ENCODE data around the gene IMP4. TPM values are rescaled to one million over a fixed set of nuclear protein-coding genes. Genes with fewer than 3 reads are reported as not detected.

Gene IMP4
- total RNA-seq: 55.6 TPM

DNA sequence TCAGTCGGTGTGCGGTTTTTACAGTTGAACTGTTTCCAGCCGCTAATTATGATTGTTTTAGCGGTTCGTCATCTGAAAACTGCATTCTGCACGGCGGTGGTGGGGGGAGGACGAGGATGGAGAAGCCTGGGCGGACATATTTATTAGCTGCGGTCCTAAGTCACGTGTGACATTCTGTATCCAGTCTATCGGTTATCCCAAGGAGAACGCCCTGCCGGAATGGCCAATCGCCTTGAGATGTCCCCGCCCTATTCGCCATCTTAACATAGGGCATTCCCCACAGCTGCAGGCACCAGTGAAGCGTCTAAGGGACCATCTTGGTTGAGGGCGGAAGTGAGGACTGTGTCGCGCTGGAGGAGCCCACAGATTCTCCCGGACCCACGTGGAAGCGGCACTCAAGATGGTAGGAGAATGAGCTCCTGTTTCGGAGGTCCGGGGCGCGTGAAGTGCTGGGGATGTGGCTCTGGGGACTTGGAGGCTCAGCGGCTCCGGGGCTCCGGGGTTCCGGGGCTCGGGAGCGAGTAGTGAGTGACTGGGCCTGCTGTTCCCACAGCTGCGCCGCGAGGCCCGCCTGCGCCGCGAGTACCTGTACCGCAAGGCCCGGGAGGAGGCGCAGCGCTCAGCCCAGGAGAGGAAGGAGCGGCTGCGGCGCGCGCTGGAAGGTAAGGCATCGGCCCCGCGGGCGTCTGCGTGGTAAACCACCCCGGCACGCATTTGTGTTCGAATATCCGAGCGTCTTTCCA is at the start of gene IMP4:
Gene IMP4 (plus strand): TSS at position 365 of the 743 bp plus-strand sequence. CDS start 36 bp downstream, at position 401.
- peaks cover 30% of the 10 kb centered on the region for H3K4me1 ChIP-seq (ENCODE audit: insufficient read depth, low read length)
- no peaks in the 10 kb centered on the region for H3K27me3 ChIP-seq (ENCODE audit: insufficient read depth, low read length)
- no peaks in the 10 kb centered on the region for H3K9me3 ChIP-seq (ENCODE audit: low read depth, low read length)
- H3K4me3 ChIP-seq (ENCODE audit: low read length): peak within 1 kb of the TSS; percentile 92

- H3K4me3 ChIP-seq (ENCODE audit: low read length): no peak overlapping the region
- H3K27me3 ChIP-seq (ENCODE audit: insufficient read depth, low read length): peaks cover 16% of the 10 kb centered on the region
- no peaks in the 10 kb centered on the region for H3K4me1 ChIP-seq (ENCODE audit: insufficient read depth, low read length)
- H3K9me3 ChIP-seq (ENCODE audit: low read depth, low read length): no peaks in the 10 kb centered on the region
These were observed 42.3 kb upstream of the IMP4 start for GRCh38 chr2:130300258-130300969.

GRCh38 chr2:130300970-130301348 is 41.7 kb upstream of the IMP4 start:
- Histone ChIP-seq H3K4me1 (ENCODE audit: insufficient read depth, low read length) (no peaks in the 10 kb centered on the region), H3K4me3 (ENCODE audit: low read length) (no peak overlapping the region), H3K9me3 (ENCODE audit: low read depth, low read length) (no peaks in the 10 kb centered on the region), H3K27me3 (ENCODE audit: insufficient read depth, low read length) (peaks cover 13% of the 10 kb centered on the region)

GRCh38 chr2:130302164-130302886 is 40.4 kb upstream of the IMP4 start:
- no peaks in the 10 kb centered on the region for H3K9me3 ChIP-seq (ENCODE audit: low read depth, low read length)
- no peaks in the 10 kb centered on the region for H3K4me1 ChIP-seq (ENCODE audit: insufficient read depth, low read length)
- no peak overlapping the region for H3K4me3 ChIP-seq (ENCODE audit: low read length)
- peaks cover 11% of the 10 kb centered on the region for H3K27me3 ChIP-seq (ENCODE audit: insufficient read depth, low read length)

DNA sequence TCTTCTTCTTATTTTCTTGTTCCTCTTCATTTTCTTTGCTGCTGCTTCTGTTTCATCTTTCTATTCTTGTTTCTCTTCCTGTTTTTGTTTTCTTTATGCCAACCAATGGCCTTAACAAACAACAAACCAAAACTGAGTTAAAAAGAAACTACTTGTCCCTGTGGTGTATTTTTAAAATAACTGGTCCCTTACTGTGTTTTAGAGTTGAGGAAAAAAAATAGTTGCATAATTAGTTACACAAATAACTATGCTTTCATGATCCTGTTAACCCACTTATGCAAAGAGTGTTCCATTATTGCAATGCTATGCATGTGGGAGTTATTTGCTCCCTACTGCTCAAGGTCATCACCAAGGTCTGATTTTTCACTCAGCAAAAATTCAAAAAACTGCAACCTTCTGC is 39.5 kb upstream of the IMP4 start:
- Histone ChIP-seq H3K4me1 (ENCODE audit: insufficient read depth, low read length) (no peaks in the 10 kb centered on the region), H3K27me3 (ENCODE audit: insufficient read depth, low read length) (peaks cover 9% of the 10 kb centered on the region), H3K4me3 (ENCODE audit: low read length) (no peak overlapping the region), H3K9me3 (ENCODE audit: low read depth, low read length) (no peaks in the 10 kb centered on the region)

DNA sequence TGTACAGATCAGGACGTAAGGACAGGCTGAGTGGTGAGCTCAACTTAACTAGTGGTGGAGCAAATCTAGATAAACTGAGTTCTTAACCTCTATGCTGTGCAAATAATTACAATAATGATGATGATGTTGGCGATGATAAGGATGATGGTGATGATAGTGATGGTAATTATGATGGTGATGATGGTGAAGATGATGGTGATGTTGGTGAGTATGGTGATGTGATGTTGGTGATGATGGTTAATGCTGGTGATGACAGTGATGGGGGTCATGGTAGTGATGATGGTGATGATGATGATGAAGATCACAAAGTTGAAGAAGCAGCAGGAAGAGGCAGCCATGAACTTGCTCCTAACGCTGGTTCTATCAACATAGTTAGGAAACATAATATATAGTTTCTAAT is 38.0 kb upstream of the IMP4 start:
- Histone ChIP-seq H3K9me3 (ENCODE audit: low read depth, low read length) (no peaks in the 10 kb centered on the region), H3K4me3 (ENCODE audit: low read length) (no peak overlapping the region), H3K4me1 (ENCODE audit: insufficient read depth, low read length) (no peaks in the 10 kb centered on the region), H3K27me3 (ENCODE audit: insufficient read depth, low read length) (no peaks in the 10 kb centered on the region)

DNA sequence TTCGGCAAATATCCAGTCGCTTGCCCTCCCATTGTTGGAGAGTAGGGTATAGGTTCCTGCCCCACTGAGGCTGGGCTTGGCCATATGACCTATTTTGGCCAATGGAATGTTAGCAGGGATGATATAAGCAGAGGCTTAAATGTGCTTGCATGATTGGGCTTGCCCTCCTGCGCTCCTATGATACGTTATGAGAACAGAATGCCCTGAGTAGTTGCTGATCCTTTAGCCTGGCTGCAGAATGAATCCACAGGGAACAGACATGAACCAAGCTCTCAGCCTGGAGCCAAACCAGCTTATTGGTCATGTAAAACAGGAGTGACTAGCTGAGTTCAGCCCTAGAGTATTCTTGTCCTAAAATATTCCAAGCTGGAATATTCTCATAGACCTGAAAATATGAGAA is 34.8 kb upstream of the IMP4 start:
- Histone ChIP-seq H3K27me3 (ENCODE audit: insufficient read depth, low read length) (no peaks in the 10 kb centered on the region), H3K4me3 (ENCODE audit: low read length) (no peak overlapping the region), H3K9me3 (ENCODE audit: low read depth, low read length) (no peaks in the 10 kb centered on the region), H3K4me1 (ENCODE audit: insufficient read depth, low read length) (no peaks in the 10 kb centered on the region)

GRCh38 chr2:130310881-130311280 is 31.8 kb upstream of the IMP4 start:
- H3K27me3 ChIP-seq (ENCODE audit: insufficient read depth, low read length): no peaks in the 10 kb centered on the region
- no peaks in the 10 kb centered on the region for H3K4me1 ChIP-seq (ENCODE audit: insufficient read depth, low read length)
- H3K4me3 ChIP-seq (ENCODE audit: low read length): no peak overlapping the region
- H3K9me3 ChIP-seq (ENCODE audit: low read depth, low read length): no peaks in the 10 kb centered on the region

DNA sequence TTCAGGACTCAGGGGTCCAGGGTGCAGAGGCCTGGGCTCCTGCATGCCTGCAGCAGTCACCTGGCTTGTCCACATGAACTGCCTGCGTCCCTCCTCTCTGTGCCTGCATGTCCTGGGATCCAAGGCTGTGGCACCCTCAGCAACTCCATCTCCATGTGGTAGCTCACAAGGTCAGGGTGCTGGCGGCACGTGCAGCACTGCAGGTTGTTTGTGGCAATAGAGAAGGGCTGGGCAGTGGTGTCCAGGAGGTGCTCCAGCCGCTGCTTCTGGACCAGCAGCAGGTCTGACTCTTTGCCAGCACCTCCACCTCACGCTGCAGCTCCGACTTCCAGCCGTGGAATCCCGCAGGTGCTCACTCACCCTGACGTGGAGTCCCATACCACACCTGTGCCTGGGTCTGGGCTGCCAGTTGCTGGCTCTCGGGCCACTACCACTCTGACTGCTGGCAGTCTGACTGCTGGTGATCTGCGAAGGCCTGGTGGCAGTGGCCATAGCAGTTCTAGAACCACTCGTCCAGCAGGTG is 28.8 kb upstream of the IMP4 start:
- Histone ChIP-seq H3K9me3 (ENCODE audit: low read depth, low read length) (no peaks in the 10 kb centered on the region), H3K27me3 (ENCODE audit: insufficient read depth, low read length) (no peaks in the 10 kb centered on the region), H3K4me3 (ENCODE audit: low read length) (no peak overlapping the region), H3K4me1 (ENCODE audit: insufficient read depth, low read length) (no peaks in the 10 kb centered on the region)

- Histone ChIP-seq H3K4me3 (ENCODE audit: low read length) (no peak overlapping the region), H3K4me1 (ENCODE audit: insufficient read depth, low read length) (no peaks in the 10 kb centered on the region)
These were observed 28.3 kb upstream of the IMP4 start for GRCh38 chr2:130314377-130314776.

GRCh38 chr2:130316596-130316995 is 26.1 kb upstream of the IMP4 start:
- Histone ChIP-seq H3K9me3 (ENCODE audit: low read depth, low read length) (no peaks in the 10 kb centered on the region), H3K27me3 (ENCODE audit: insufficient read depth, low read length) (peaks cover 2% of the 10 kb centered on the region), H3K4me3 (ENCODE audit: low read length) (no peak overlapping the region), H3K4me1 (ENCODE audit: insufficient read depth, low read length) (no peaks in the 10 kb centered on the region)

More at GRCh38 chr2:130314377-130314776, 28.3 kb upstream of the IMP4 start:
- Histone ChIP-seq H3K27me3 (ENCODE audit: insufficient read depth, low read length) (no peaks in the 10 kb centered on the region), H3K9me3 (ENCODE audit: low read depth, low read length) (no peaks in the 10 kb centered on the region)

DNA sequence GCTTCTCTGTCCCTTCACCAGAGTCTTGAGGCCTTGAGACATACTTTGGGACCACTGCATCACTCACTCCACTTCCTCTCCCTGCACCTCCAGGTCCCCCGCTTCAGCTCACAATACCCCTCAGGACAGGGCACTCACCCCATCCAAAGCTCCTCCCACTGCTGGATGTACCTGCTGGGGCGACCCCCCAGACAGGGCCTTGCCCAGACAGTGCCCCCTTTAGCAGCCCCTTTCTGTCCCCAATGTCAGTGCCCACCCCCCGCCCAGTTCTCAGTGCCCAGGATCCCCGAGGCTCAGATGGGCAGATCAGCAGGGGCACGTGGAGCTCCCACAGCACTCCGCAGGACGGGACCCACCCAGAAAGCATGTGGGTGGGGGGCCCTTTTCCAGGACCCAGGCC is 23.8 kb upstream of the IMP4 start:
- H3K27me3 ChIP-seq (ENCODE audit: insufficient read depth, low read length): peaks cover 12% of the 10 kb centered on the region
- no peaks in the 10 kb centered on the region for H3K9me3 ChIP-seq (ENCODE audit: low read depth, low read length)
- H3K4me1 ChIP-seq (ENCODE audit: insufficient read depth, low read length): no peaks in the 10 kb centered on the region
- no peak overlapping the region for H3K4me3 ChIP-seq (ENCODE audit: low read length)

GRCh38 chr2:130319536-130319935 is 23.2 kb upstream of the IMP4 start:
- Histone ChIP-seq H3K4me3 (ENCODE audit: low read length) (no peak overlapping the region), H3K9me3 (ENCODE audit: low read depth, low read length) (no peaks in the 10 kb centered on the region), H3K27me3 (ENCODE audit: insufficient read depth, low read length) (peaks cover 15% of the 10 kb centered on the region), H3K4me1 (ENCODE audit: insufficient read depth, low read length) (no peaks in the 10 kb centered on the region)

DNA sequence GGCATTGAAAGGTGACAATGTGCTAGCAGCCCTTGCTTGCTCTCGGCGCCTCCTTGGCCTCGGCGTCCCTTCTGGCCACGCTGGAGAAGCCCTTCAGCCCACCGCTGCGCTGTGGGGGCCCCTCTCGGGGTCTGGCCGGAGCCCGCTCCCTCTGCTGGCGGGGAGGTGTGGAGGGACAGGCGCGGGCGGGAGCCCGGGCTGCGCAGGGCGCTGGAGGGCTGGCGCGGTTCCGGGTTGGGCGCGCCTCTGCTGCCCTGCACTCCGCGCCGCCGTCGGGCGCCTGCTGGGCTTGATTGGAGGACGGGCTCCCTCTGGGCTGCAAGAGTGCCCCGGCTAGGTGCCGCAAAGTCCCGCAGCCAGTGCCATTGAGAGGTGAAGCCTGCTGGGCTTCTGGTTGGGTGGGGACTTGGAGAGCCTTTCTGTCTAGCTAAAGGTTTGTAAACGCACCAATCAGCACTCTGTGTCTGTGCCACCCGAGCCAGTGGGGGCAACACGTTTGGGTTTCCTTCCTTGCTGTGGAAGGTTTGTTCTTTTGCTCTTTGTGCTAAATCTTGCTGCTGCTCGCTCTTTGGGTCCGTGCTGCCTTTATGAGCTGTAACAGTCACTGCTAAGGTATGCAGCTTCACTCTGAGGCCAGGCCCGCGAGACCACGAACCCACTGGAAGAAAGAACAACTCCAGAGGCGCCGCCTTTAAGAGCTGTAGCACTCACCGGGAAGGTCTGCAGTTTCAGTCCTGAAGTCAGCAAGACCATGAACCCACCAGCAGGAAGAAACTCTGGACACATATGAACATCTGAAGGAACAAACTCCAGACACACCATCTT is 14.8 kb upstream of the IMP4 start:
- Histone ChIP-seq H3K4me1 (ENCODE audit: insufficient read depth, low read length) (peaks cover 3% of the 10 kb centered on the region), H3K27me3 (ENCODE audit: insufficient read depth, low read length) (peaks cover 29% of the 10 kb centered on the region), H3K4me3 (ENCODE audit: low read length) (no peak overlapping the region), H3K9me3 (ENCODE audit: low read depth, low read length) (no peaks in the 10 kb centered on the region)
